GM12878 (cell line): ENCODE data around the gene ITLN1. TPM values are rescaled to one million over a fixed set of nuclear protein-coding genes. Genes with fewer than 3 reads are reported as not detected.

Experiments
- ATAC-seq: fragments of 200-7000 bp; cut with Tn5 transposase; 3 replicates; pipeline ENCODE4 v1.9.1; 2020; ENCODE audit warnings: mild to moderate bottlenecking, moderate library complexity
- BruUV-seq: library from RNA; stranded (reverse); fragments of 400-500 nt; replicated peaks from 2 replicates; lab custom pipeline; 2021; lab: Mats Ljungman, UMichigan
- CTCF ChIA-PET: fragments of 300-600 bp; sonication (Branson Sonifier 250); formaldehyde crosslinking; extraction: SDS; loops from one replicate; lab custom pipeline; 2021; ENCODE audit warnings: inconsistent platforms; lab: Yijun Ruan, JAX
- POLR2A ChIA-PET: fragments of 350-600 bp; formaldehyde crosslinking; extraction: SDS; loops from one replicate; lab custom pipeline; 2021; ENCODE audit warnings: inconsistent platforms; lab: Charles Lee
- RAD21 ChIA-PET: fragments of 300-600 bp; sonication (Branson Sonifier 250); formaldehyde crosslinking; loops from one replicate; lab custom pipeline; 2023; ENCODE audit warnings: antibody characterized with exemption; ENCODE audit not compliant: unreplicated experiment; lab: Charles Lee
- SMC1A ChIA-PET: fragments of 300-600 bp; sonication (Branson Sonifier 250); formaldehyde crosslinking; loops from one replicate; lab custom pipeline; 2023; ENCODE audit not compliant: unreplicated experiment, uncharacterized antibody; lab: Charles Lee
- DNase-seq: peaks from one replicate; pipeline ENCODE4 v3.0.0-alpha.2; 2011; ENCODE audit warnings: low read depth, low spot score
- FAIRE-seq: peaks from 3 replicates; lab custom pipeline; 2011; peaks lifted over from hg19 to GRCh38; lab: Jason Lieb, UNC
- H2AFZ ChIP-seq: 2 replicates; pipeline ENCODE4 v1.6.0; 2011; ENCODE audit warnings: low read depth, low read length, control low read depth; ENCODE audit not compliant: control insufficient read depth
- H3K27ac ChIP-seq: 2 replicates; pipeline ENCODE4 v1.5.1; 2011; ENCODE audit warnings: control low read depth; ENCODE audit not compliant: control insufficient read depth, insufficient read depth
- H3K27me3 ChIP-seq, 2 experiments: replicated peaks in 1 of 2; 2 replicates each; pipeline versions ENCODE4 v1.6.0 to v1.6.1; 2011; ENCODE audit warnings: low read length in 1 of 2; ENCODE audit not compliant: control insufficient read depth in 2 of 2, insufficient read depth in 2 of 2
- H3K36me3 ChIP-seq, 2 experiments: 2 replicates each; pipeline ENCODE4 v1.5.1; 2011; ENCODE audit warnings: low read length in 1 of 2; ENCODE audit not compliant: control insufficient read depth in 2 of 2, insufficient read depth in 2 of 2
- H3K4me1 ChIP-seq: 2 replicates; pipeline ENCODE4 v1.6.1; 2011; ENCODE audit warnings: mild to moderate bottlenecking, low read length, moderate library complexity, mixed read lengths; ENCODE audit not compliant: control insufficient read depth, insufficient read depth
- H3K4me2 ChIP-seq: 2 replicates; pipeline ENCODE4 v1.6.0; 2011; ENCODE audit warnings: control low read depth; ENCODE audit not compliant: control insufficient read depth, insufficient read depth
- H3K4me3 ChIP-seq: fragments of 200-600 bp; sonication (generic); 2 replicates; pipeline ENCODE4 v1.5.1; 2016
- H3K79me2 ChIP-seq: 2 replicates; pipeline ENCODE4 v1.6.0; 2011; ENCODE audit warnings: low read length; ENCODE audit not compliant: control insufficient read depth, insufficient read depth
- H3K9ac ChIP-seq: 2 replicates; pipeline ENCODE4 v1.8.0; 2011; ENCODE audit warnings: low read length, control low read depth, mixed read lengths; ENCODE audit not compliant: control insufficient read depth, insufficient read depth
- H3K9me3 ChIP-seq: replicated peaks from 3 replicates; pipeline ENCODE4 v1.5.1; 2011; ENCODE audit warnings: mild to moderate bottlenecking, low read length; ENCODE audit not compliant: control insufficient read depth, insufficient read depth
- H4K20me1 ChIP-seq: 2 replicates; pipeline ENCODE4 v1.6.0; 2011; ENCODE audit not compliant: control insufficient read depth, insufficient read depth
- CEBPB ChIP-seq, 2 experiments: fragments of 150-350 bp in 1 of 2; IDR thresholded peaks; 2 replicates each; pipeline ENCODE4 v1.6.1; 2012 to 2014; ENCODE audit warnings: low read depth in 2 of 2, low read length in 2 of 2, borderline replicate concordance in 1 of 2, inconsistent platforms in 1 of 2
- RAD21 ChIP-seq: IDR thresholded peaks from 2 replicates; pipeline ENCODE4 v1.6.1; 2011; ENCODE audit warnings: mild to moderate bottlenecking, low read depth, low read length, moderate library complexity; ENCODE audit not compliant: insufficient read depth
- SMC3 ChIP-seq: IDR thresholded peaks from 2 replicates; pipeline ENCODE4 v1.6.1; 2011; ENCODE audit warnings: low read length, improper control_type of control experiment, borderline replicate concordance
- YY1 ChIP-seq: IDR thresholded peaks from 2 replicates; pipeline ENCODE4 v1.6.1; 2011; ENCODE audit warnings: low read depth, mild to moderate bottlenecking, low read length
- WGBS: methylation state at CpG from one replicate; pipeline ENCODE4 v1.1.6; 2016; ENCODE audit warnings: low lambda C conversion rate; ENCODE audit not compliant: insufficient replicate concordance, insufficient coverage; ENCODE audit errors: missing lambda C conversion rate; 5-methylcytosine and 5-hydroxymethylcytosine counted together
- in situ Hi-C: fragments of 300-500 bp; cut with MboI; formaldehyde crosslinking; loops from 9 replicates; pipeline ENCODE4 v1.14.3; 2018; ENCODE audit warnings: mixed read lengths
- intact Hi-C: fragments of 100-400 bp; cut with micrococcal nuclease; formaldehyde crosslinking; loops from one replicate; pipeline ENCODE4 v1.14.2; 2022; ENCODE audit not compliant: unreplicated experiment
- polyA plus RNA-seq, 11 experiments: library from polyadenylated mRNA; depleted of rRNA in 4 of 11; unstranded in 6 of 11; stranded (reverse) in 5 of 11; fragments of >200 nt; fragmentation: Nextera tagmentation in 4 of 11; fragmentation: Illumina TruSeq in 1 of 11; extraction: Ambion mirVana in 4 of 11; extraction: Trizol in 1 of 11; gene quantifications; 1 replicate in 1 of 11; 2 replicates in 10 of 11; pipeline versions ENCODE4 v1.2.1 to v1.2.3, GENCODE V29; 2011 to 2016; ENCODE audit warnings: inconsistent platforms in 2 of 11, missing spikeins in 2 of 11, low read depth in 1 of 11
- total RNA-seq, 4 experiments: library from RNA; depleted of rRNA in 3 of 4; stranded (reverse); fragments of >200 nt in 3 of 4; fragmentation: Illumina TruSeq in 1 of 4; extraction: Trizol in 1 of 4; gene quantifications; 2 replicates each; pipeline versions ENCODE4 v1.2.1 to v1.2.3, GENCODE V29; 2013 to 2021
- TF ChIP-seq, protein P1 (sequence below), 3 experiments: IDR thresholded peaks in 2 of 3; conservative IDR thresholded peaks in 1 of 3; 2 replicates each; pipeline ENCODE4 v1.5.1; 2011; ENCODE audit warnings: low read depth in 3 of 3, low read length in 3 of 3, mild to moderate bottlenecking in 3 of 3, control low read depth in 2 of 3, moderate library complexity in 2 of 3, inconsistent platforms in 1 of 3, mixed read lengths in 1 of 3; ENCODE audit not compliant: control insufficient read depth in 2 of 3, insufficient read depth in 1 of 3; ENCODE audit errors: extremely low read depth in 1 of 3
- TF ChIP-seq, protein P2 (sequence below): IDR thresholded peaks from 2 replicates; pipeline ENCODE4 v1.6.1; 2012; ENCODE audit warnings: low read depth, low read length, improper control_type of control experiment

ITLN1 gene
- total and polyA plus RNA-seq, 10 of the 15 experiments (the other 5 are each of a cell fraction or from before 2014, with no cell fraction given) = not detected

DNA sequence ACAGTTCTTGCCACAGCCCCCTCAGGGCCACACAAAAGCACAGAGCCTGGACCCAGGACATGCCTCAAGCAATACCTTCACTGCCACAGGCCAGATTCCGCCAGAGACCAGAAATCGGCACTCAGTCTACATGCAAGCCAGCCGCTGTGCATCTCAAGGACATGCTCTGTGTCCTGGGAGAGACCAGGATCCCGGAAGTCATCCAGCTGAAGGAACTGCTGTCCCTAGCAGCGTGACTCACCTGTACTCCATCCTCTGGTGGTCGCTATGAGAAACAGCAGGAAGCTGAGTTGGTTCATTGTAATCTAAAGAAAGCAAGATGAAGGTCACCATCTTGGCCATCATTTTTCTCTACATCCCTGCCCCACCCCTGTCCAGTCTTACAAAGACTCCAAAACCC, 401 bp downstream of the ITLN1 start:
- no TSS peak for BruUV-seq
- in situ Hi-C loops = no loop called here
- H3K4me1 ChIP-seq = no peaks in the 10 kb centered on the region
- ChIA-PET RAD21 (interaction anchor here (1.0 to 1.3 kb wide), 3 partner anchors 48 to 107 kb away, joined by 3 to 5 read pairs (median 3); no protein-coding TSS in a partner anchor), POLR2A (interaction anchor here (0.5 kb wide), 1 partner anchor 222 kb away, joined by 3 read pairs; no protein-coding TSS in a partner anchor), CTCF (interaction anchor here (0.6 to 9.5 kb wide), 8 partner anchors 15 to 160 kb away, joined by 3 to 56 read pairs (median 4); partner anchors contain the start of gene ITLN2), SMC1A (interaction anchor here (0.7 to 3.3 kb wide), 4 partner anchors 22 to 265 kb away, joined by 3 to 21 read pairs (median 4); partner anchors contain the start of gene CD244)
- no peaks in the 10 kb centered on the region for H3K36me3 ChIP-seq
- H3K27ac ChIP-seq = no peak overlapping the region
- no peaks in the 10 kb centered on the region for H4K20me1 ChIP-seq
- ATAC-seq (peak; percentile 65), FAIRE-seq (no peak), DNase-seq (no peak)
- WGBS = 51% methylated on average over 6 of the region's 6 CpGs
- no peak overlapping the region for H3K9ac ChIP-seq
- no peaks in the 10 kb centered on the region for H3K27me3 ChIP-seq
- intact Hi-C loops = no loop called here
- TF ChIP-seq, protein P1, sequence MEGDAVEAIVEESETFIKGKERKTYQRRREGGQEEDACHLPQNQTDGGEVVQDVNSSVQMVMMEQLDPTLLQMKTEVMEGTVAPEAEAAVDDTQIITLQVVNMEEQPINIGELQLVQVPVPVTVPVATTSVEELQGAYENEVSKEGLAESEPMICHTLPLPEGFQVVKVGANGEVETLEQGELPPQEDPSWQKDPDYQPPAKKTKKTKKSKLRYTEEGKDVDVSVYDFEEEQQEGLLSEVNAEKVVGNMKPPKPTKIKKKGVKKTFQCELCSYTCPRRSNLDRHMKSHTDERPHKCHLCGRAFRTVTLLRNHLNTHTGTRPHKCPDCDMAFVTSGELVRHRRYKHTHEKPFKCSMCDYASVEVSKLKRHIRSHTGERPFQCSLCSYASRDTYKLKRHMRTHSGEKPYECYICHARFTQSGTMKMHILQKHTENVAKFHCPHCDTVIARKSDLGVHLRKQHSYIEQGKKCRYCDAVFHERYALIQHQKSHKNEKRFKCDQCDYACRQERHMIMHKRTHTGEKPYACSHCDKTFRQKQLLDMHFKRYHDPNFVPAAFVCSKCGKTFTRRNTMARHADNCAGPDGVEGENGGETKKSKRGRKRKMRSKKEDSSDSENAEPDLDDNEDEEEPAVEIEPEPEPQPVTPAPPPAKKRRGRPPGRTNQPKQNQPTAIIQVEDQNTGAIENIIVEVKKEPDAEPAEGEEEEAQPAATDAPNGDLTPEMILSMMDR (IDR thresholded peaks at IDR 0.05 in 2 of 3, conservative IDR thresholded peaks at IDR 0.05 in 1 of 3; ENCODE audit: control insufficient read depth in 2 of 3, extremely low read depth in 1 of 3, insufficient read depth in 1 of 3, low read depth in 3 of 3, low read length in 3 of 3) = peak; percentile 10 to 54 (median 40); a peak in 3 of 6 replicates
- no peak for TF ChIP-seq CEBPB (IDR thresholded peaks at IDR 0.05; ENCODE audit: borderline replicate concordance in 1 of 2, low read depth in 2 of 2, low read length in 2 of 2)
- peak; percentile 41 for TF ChIP-seq RAD21
- peak; percentile 33; the same call in 1 of the 2 replicates for TF ChIP-seq SMC3
- TF ChIP-seq, protein P2, sequence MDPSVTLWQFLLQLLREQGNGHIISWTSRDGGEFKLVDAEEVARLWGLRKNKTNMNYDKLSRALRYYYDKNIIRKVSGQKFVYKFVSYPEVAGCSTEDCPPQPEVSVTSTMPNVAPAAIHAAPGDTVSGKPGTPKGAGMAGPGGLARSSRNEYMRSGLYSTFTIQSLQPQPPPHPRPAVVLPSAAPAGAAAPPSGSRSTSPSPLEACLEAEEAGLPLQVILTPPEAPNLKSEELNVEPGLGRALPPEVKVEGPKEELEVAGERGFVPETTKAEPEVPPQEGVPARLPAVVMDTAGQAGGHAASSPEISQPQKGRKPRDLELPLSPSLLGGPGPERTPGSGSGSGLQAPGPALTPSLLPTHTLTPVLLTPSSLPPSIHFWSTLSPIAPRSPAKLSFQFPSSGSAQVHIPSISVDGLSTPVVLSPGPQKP = no peak
- TF ChIP-seq YY1 = 0 out of 2 replicates have a peak, but pooled peaks have one; percentile 22
- H3K9me3 ChIP-seq = no peaks in the 10 kb centered on the region
- no peak overlapping the region for H3K4me2 ChIP-seq
- no peak overlapping the region for H2AFZ ChIP-seq
- H3K4me3 ChIP-seq = no peak overlapping the region
- no peaks in the 10 kb centered on the region for H3K79me2 ChIP-seq
